GM12892 (cell line): ENCODE measurements around the gene ZBTB46.

ENCODE experiments used
- POLR2AphosphoS5 ChIP-seq: IDR thresholded peaks from 2 replicates; pipeline ENCODE4 v1.6.1; 2011; ENCODE audit warnings: low read depth, low read length, control low read depth
- TAF1 ChIP-seq: IDR thresholded peaks from 2 replicates; pipeline ENCODE4 v1.6.1; 2011; ENCODE audit warnings: low read depth, mild to moderate bottlenecking, control low read depth, low read length, borderline replicate concordance

DNA sequence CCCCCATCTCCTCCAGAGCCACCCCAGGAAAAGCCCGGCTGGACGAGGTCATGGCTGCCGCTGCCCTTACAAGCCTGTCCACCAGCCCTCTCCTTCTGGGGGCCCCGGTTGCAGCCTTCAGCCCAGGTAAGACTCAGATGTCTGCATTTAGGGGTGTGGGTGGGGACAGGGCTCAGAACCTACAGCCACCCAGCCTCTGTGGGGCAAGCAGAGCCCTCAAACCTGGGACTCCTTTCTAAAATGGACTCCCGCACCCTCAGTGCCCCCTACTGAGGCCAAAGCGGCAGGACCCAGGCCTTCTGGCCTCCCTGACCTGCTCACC, 89.7 kb downstream of the ZBTB46 start:
- no peak for TF ChIP-seq POLR2AphosphoS5
- TF ChIP-seq TAF1: no peak
